ENCODE results near the gene DUSP11. TPM values are rescaled to one million over a fixed set of nuclear protein-coding genes. Genes with fewer than 3 reads are reported as not detected.

Gene DUSP11
- total and polyA plus RNA-seq, 4 donors = 13.9 to 44.1 (median 17.0) TPM

GRCh38 chr2:73776869-73777519, 2.9 kb downstream of the DUSP11 start:
- H3K9me3 ChIP-seq (ENCODE audit: control insufficient read depth in 4 of 4, insufficient read depth in 3 of 4, low read length in 3 of 4) = no peaks in the 10 kb centered on the region
- ATAC-seq (ENCODE audit: insufficient read depth, low FRiP score) = no peak
- 86 to 91% methylated on average over 8 of the region's 8 CpGs for WGBS, 2 donors
- H3K27me3 ChIP-seq (ENCODE audit: control insufficient read depth in 3 of 3, insufficient read depth in 3 of 3, low read length in 2 of 3) = no peaks in the 10 kb centered on the region
- peaks cover 0 to 15% (median 7%) of the 10 kb centered on the region in 5 donors for H3K4me1 ChIP-seq (ENCODE audit: control insufficient read depth in 5 of 5, insufficient read depth in 5 of 5, low read length in 5 of 5)
- no peak overlapping the region for H3K9ac ChIP-seq (ENCODE audit: insufficient read depth in 1 of 2, low read length in 2 of 2)
- DNase-seq = no peak
- TF ChIP-seq, protein P1, sequence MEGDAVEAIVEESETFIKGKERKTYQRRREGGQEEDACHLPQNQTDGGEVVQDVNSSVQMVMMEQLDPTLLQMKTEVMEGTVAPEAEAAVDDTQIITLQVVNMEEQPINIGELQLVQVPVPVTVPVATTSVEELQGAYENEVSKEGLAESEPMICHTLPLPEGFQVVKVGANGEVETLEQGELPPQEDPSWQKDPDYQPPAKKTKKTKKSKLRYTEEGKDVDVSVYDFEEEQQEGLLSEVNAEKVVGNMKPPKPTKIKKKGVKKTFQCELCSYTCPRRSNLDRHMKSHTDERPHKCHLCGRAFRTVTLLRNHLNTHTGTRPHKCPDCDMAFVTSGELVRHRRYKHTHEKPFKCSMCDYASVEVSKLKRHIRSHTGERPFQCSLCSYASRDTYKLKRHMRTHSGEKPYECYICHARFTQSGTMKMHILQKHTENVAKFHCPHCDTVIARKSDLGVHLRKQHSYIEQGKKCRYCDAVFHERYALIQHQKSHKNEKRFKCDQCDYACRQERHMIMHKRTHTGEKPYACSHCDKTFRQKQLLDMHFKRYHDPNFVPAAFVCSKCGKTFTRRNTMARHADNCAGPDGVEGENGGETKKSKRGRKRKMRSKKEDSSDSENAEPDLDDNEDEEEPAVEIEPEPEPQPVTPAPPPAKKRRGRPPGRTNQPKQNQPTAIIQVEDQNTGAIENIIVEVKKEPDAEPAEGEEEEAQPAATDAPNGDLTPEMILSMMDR (IDR thresholded peaks at IDR 0.05; ENCODE audit: control extremely low read depth, extremely low read depth) = no peak
- no peak overlapping the region for H3K4me3 ChIP-seq
- H3K36me3 ChIP-seq (ENCODE audit: control insufficient read depth in 4 of 4, insufficient read depth in 4 of 4, low read length in 4 of 4) = peaks cover 6 to 29% (median 15%) of the 10 kb centered on the region in 4 donors
- no peak overlapping the region for H3K27ac ChIP-seq (ENCODE audit: low read depth in 1 of 2, low read length in 1 of 2)

DNA sequence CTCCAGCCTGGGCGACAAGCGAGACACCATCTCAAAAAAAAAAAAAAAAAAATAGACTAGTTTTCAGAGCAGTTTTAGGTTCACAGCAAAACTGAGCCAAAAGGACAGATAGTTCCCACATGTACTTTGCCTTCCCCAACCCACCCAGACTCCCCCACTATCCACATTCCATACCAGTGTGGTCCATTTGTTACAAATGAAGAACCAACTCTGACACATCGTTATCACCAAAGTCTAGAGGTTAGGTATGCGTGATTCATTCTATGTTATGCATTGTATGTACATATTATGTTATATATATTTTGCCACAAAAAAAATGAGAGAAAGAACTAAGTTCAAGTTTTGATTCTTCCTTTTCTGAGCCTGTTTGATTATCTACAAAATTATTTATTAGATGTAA, 3.5 kb downstream of the DUSP11 start:
- TF ChIP-seq, protein P1 (IDR thresholded peaks at IDR 0.05; ENCODE audit: control extremely low read depth, extremely low read depth) = no peak
- Histone ChIP-seq H3K27me3 (ENCODE audit: control insufficient read depth in 3 of 3, insufficient read depth in 3 of 3, low read length in 2 of 3) (no peaks in the 10 kb centered on the region), H3K4me1 (ENCODE audit: control insufficient read depth in 5 of 5, insufficient read depth in 5 of 5, low read length in 5 of 5) (peaks cover 0 to 15% (median 7%) of the 10 kb centered on the region in 5 donors), H3K9ac (ENCODE audit: insufficient read depth in 1 of 2, low read length in 2 of 2) (no peak overlapping the region), H3K4me3 (no peak overlapping the region), H3K36me3 (ENCODE audit: control insufficient read depth in 4 of 4, insufficient read depth in 4 of 4, low read length in 4 of 4) (peaks cover 6 to 30% (median 15%) of the 10 kb centered on the region in 4 donors), H3K27ac (ENCODE audit: low read depth in 1 of 2, low read length in 1 of 2) (no peak overlapping the region), H3K9me3 (ENCODE audit: control insufficient read depth in 4 of 4, insufficient read depth in 3 of 4, low read length in 3 of 4) (no peaks in the 10 kb centered on the region)
- 94 to 95% methylated on average over 4 of the region's 4 CpGs for WGBS, 2 donors
- no peak for DNase-seq
- no peak for ATAC-seq (ENCODE audit: insufficient read depth, low FRiP score)

GRCh38 chr2:73772819-73773218, 7.1 kb downstream of the DUSP11 start:
- Histone ChIP-seq H3K36me3 (ENCODE audit: control insufficient read depth in 4 of 4, insufficient read depth in 4 of 4, low read length in 4 of 4) (peaks cover 15 to 41% (median 21%) of the 10 kb centered on the region in 4 donors), H3K4me3 (no peak overlapping the region), H3K27ac (ENCODE audit: low read depth in 1 of 2, low read length in 1 of 2) (no peak overlapping the region), H3K27me3 (ENCODE audit: control insufficient read depth in 3 of 3, insufficient read depth in 3 of 3, low read length in 2 of 3) (no peaks in the 10 kb centered on the region), H3K9me3 (ENCODE audit: control insufficient read depth in 4 of 4, insufficient read depth in 3 of 4, low read length in 3 of 4) (no peaks in the 10 kb centered on the region), H3K9ac (ENCODE audit: insufficient read depth in 1 of 2, low read length in 2 of 2) (no peak overlapping the region), H3K4me1 (ENCODE audit: control insufficient read depth in 5 of 5, insufficient read depth in 5 of 5, low read length in 5 of 5) (peaks cover 0 to 4% (median 0%) of the 10 kb centered on the region in 5 donors)
- TF ChIP-seq, protein P1 (IDR thresholded peaks at IDR 0.05; ENCODE audit: control extremely low read depth, extremely low read depth) = no peak
- no peak for ATAC-seq (ENCODE audit: insufficient read depth, low FRiP score)
- DNase-seq = no peak

DNA sequence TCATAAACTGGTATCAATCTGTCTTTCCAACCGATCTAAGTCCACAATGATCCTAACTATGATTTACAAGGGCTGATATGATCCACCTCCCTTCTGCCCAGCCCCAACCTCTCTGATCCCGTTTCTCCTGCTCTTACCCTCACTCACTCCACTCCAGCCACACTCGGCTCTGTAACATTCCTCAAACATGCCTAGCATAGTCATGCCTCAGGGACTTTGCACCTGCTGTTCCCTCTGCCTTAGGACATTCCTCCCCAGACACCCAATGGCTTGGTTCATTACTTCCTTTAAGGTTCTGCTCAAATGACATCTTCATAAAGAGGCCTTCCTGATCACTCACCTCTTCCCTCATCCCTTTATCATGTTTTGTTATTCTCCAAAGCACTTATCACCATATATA, 9.2 kb downstream of the DUSP11 start:
- Histone ChIP-seq H3K9me3 (ENCODE audit: control insufficient read depth in 4 of 4, insufficient read depth in 3 of 4, low read length in 3 of 4) (no peaks in the 10 kb centered on the region), H3K9ac (ENCODE audit: insufficient read depth in 1 of 2, low read length in 2 of 2) (no peak overlapping the region), H3K36me3 (ENCODE audit: control insufficient read depth in 4 of 4, insufficient read depth in 4 of 4, low read length in 4 of 4) (peaks cover 14 to 44% (median 21%) of the 10 kb centered on the region in 4 donors), H3K27ac (ENCODE audit: low read depth in 1 of 2, low read length in 1 of 2) (no peak overlapping the region), H3K4me1 (ENCODE audit: control insufficient read depth in 5 of 5, insufficient read depth in 5 of 5, low read length in 5 of 5) (no peaks in the 10 kb centered on the region), H3K4me3 (no peak overlapping the region), H3K27me3 (ENCODE audit: control insufficient read depth in 3 of 3, insufficient read depth in 3 of 3, low read length in 2 of 3) (no peaks in the 10 kb centered on the region)
- DNase-seq (no peak), ATAC-seq (ENCODE audit: insufficient read depth, low FRiP score) (no peak)
- TF ChIP-seq, protein P1 (IDR thresholded peaks at IDR 0.05; ENCODE audit: control extremely low read depth, extremely low read depth) = no peak
- WGBS, 2 donors = 90 to 93% methylated on average over 3 of the region's 3 CpGs
